OCI-LY1 (cell line): ENCODE results near the gene CABS1.

ENCODE experiments used
- H2AFZ ChIP-seq: fragments of 200-600 bp; sonication (generic), shearing (Covaris generic); 2 replicates; pipeline ENCODE4 v1.6.0; 2014; ENCODE audit warnings: antibody characterized with exemption, mild to moderate bottlenecking, low read length
- H3F3A ChIP-seq: fragments of 200-600 bp; sonication (generic), shearing (Covaris generic); 2 replicates; pipeline ENCODE4 v1.6.0; 2014; ENCODE audit warnings: mild to moderate bottlenecking, antibody characterized with exemption, low read length, moderate library complexity; ENCODE audit not compliant: insufficient read depth
- H3K27ac ChIP-seq: fragments of 200-600 bp; sonication (generic); 2 replicates; pipeline ENCODE4 v1.5.1; 2014; ENCODE audit warnings: low read length, mixed run types, mild to moderate bottlenecking, low read depth; ENCODE audit not compliant: poor library complexity, severe bottlenecking
- H3K27me3 ChIP-seq: fragments of 200-600 bp; sonication (generic); 2 replicates; pipeline ENCODE4 v1.6.0; 2014; ENCODE audit warnings: antibody characterized with exemption, mild to moderate bottlenecking, low read length, moderate library complexity; ENCODE audit not compliant: insufficient read depth
- H3K36me3 ChIP-seq: fragments of 200-600 bp; sonication (generic); 2 replicates; pipeline ENCODE4 v1.6.1; 2014; ENCODE audit warnings: mild to moderate bottlenecking, antibody characterized with exemption, low read length, moderate library complexity, mixed read lengths; ENCODE audit not compliant: insufficient read depth
- H3K4me1 ChIP-seq: fragments of 200-600 bp; sonication (generic); 2 replicates; pipeline ENCODE4 v1.5.1; 2014; ENCODE audit warnings: mild to moderate bottlenecking, low read length, moderate library complexity; ENCODE audit not compliant: insufficient read depth, severe bottlenecking
- H3K4me2 ChIP-seq: fragments of 200-600 bp; sonication (generic), shearing (Covaris generic); 2 replicates; pipeline ENCODE4 v1.6.1; 2014; ENCODE audit warnings: low read length
- H3K4me3 ChIP-seq: fragments of 200-600 bp; sonication (generic); 2 replicates; pipeline ENCODE4 v1.5.1; 2014; ENCODE audit warnings: low read length, low read depth, mild to moderate bottlenecking, mixed read lengths; ENCODE audit not compliant: poor library complexity, severe bottlenecking
- H3K79me2 ChIP-seq: fragments of 200-600 bp; shearing (Covaris generic); 2 replicates; pipeline ENCODE4 v1.6.1; 2016; ENCODE audit warnings: mixed run types, low read length, mixed read lengths; ENCODE audit not compliant: insufficient read depth
- H3K9ac ChIP-seq: fragments of 200-600 bp; sonication (generic), shearing (Covaris generic); 2 replicates; pipeline ENCODE4 v1.6.1; 2014; ENCODE audit warnings: mild to moderate bottlenecking, low read length, mixed read lengths
- H3K9me2 ChIP-seq: fragments of 200-600 bp; sonication (generic), shearing (Covaris generic); 2 replicates; pipeline ENCODE4 v1.6.1; 2014; ENCODE audit warnings: low read depth, mild to moderate bottlenecking, low read length, mixed read lengths
- H3K9me3 ChIP-seq: fragments of 200-600 bp; shearing (Covaris generic); 2 replicates; pipeline ENCODE4 v1.6.1; 2014; ENCODE audit warnings: low read length, mixed read lengths
- H4K20me1 ChIP-seq: fragments of 200-600 bp; sonication (generic), shearing (Covaris generic); 2 replicates; pipeline ENCODE4 v1.6.0; 2016; ENCODE audit warnings: mild to moderate bottlenecking, low read length; ENCODE audit not compliant: insufficient read depth
- EZH2 ChIP-seq: fragments of 200-600 bp; sonication (generic), shearing (Covaris generic); IDR thresholded peaks from 2 replicates; pipeline ENCODE4 v1.8.0; 2017; ENCODE audit warnings: borderline replicate concordance, mixed run types, mild to moderate bottlenecking, antibody characterized with exemption, low read length, moderate library complexity, mixed read lengths
- TF ChIP-seq, protein P1 (sequence below): fragments of 200-600 bp; sonication (generic), shearing (Covaris generic); IDR thresholded peaks from 2 replicates; pipeline ENCODE4 v1.5.1; 2017; ENCODE audit warnings: mild to moderate bottlenecking, antibody characterized with exemption, low read length, moderate library complexity, mixed read lengths

Gene CABS1

DNA sequence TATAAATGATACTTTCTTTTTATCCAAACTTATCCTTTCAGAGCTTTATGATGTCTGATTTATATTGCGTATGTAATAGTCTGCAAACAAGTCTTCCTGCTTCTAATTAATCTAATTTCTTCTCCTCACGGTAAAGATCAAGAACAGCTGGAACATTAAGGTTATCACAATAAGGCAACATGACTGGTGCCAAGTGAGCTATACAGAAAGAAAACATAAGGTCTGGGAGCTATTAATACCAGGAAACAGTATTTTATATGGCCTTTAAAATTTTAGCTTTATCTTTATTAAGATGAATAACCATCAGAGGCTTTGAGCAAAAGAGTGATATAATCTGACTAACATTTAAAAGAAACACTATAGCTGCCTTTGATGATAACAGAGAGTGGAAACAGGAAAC lies 28.7 kb upstream of the CABS1 start:
- no peaks in the 10 kb centered on the region for H3K9me3 ChIP-seq
- H3K79me2 ChIP-seq = no peaks in the 10 kb centered on the region
- TF ChIP-seq EZH2 = no peak
- TF ChIP-seq, protein P1, sequence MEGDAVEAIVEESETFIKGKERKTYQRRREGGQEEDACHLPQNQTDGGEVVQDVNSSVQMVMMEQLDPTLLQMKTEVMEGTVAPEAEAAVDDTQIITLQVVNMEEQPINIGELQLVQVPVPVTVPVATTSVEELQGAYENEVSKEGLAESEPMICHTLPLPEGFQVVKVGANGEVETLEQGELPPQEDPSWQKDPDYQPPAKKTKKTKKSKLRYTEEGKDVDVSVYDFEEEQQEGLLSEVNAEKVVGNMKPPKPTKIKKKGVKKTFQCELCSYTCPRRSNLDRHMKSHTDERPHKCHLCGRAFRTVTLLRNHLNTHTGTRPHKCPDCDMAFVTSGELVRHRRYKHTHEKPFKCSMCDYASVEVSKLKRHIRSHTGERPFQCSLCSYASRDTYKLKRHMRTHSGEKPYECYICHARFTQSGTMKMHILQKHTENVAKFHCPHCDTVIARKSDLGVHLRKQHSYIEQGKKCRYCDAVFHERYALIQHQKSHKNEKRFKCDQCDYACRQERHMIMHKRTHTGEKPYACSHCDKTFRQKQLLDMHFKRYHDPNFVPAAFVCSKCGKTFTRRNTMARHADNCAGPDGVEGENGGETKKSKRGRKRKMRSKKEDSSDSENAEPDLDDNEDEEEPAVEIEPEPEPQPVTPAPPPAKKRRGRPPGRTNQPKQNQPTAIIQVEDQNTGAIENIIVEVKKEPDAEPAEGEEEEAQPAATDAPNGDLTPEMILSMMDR = no peak
- H3K4me2 ChIP-seq = no peak overlapping the region
- no peak overlapping the region for H3K27ac ChIP-seq
- no peaks in the 10 kb centered on the region for H3K27me3 ChIP-seq
- H3K9me2 ChIP-seq = no peaks in the 10 kb centered on the region
- no peak overlapping the region for H3K9ac ChIP-seq
- H3K4me3 ChIP-seq = no peak overlapping the region
- no peaks in the 10 kb centered on the region for H4K20me1 ChIP-seq
- no peaks in the 10 kb centered on the region for H3K4me1 ChIP-seq
- H3K36me3 ChIP-seq = no peaks in the 10 kb centered on the region
- no peaks in the 10 kb centered on the region for H3F3A ChIP-seq
- no peak overlapping the region for H2AFZ ChIP-seq

DNA sequence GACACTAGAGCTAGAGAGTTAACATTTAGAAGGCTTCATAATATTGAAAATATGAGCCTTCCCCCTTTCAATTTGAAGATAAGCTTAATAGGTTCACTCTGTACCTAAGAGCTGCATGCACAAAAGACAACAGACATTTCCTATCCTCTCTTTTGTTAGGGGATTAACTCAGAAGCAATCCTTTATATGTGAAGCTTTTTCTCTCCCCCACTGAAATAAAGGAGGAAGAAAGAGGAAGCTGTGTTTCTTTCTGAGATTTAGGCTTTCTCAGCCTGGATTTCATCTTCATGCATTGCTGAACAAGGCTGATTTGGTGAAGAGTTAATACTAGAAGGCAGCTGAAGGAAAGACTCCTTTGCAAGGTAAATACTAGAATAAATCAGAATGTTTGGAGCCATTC lies 21.0 kb upstream of the CABS1 start:
- H3K4me3 ChIP-seq = no peak overlapping the region
- H3K27me3 ChIP-seq = no peaks in the 10 kb centered on the region
- H3K4me2 ChIP-seq = no peak overlapping the region
- H3K4me1 ChIP-seq = no peaks in the 10 kb centered on the region
- no peak overlapping the region for H2AFZ ChIP-seq
- no peaks in the 10 kb centered on the region for H3F3A ChIP-seq
- TF ChIP-seq, protein P1 = no peak
- no peak for TF ChIP-seq EZH2
- no peaks in the 10 kb centered on the region for H3K36me3 ChIP-seq
- H3K9me2 ChIP-seq = no peaks in the 10 kb centered on the region
- no peaks in the 10 kb centered on the region for H3K9me3 ChIP-seq
- no peak overlapping the region for H3K9ac ChIP-seq
- H4K20me1 ChIP-seq = no peaks in the 10 kb centered on the region
- H3K79me2 ChIP-seq = no peaks in the 10 kb centered on the region
- no peak overlapping the region for H3K27ac ChIP-seq

GRCh38 chr4:70315928-70316327 lies 18.9 kb upstream of the CABS1 start:
- H4K20me1 ChIP-seq = no peaks in the 10 kb centered on the region
- H3K79me2 ChIP-seq = no peaks in the 10 kb centered on the region
- no peak overlapping the region for H3K4me3 ChIP-seq
- H3K4me2 ChIP-seq = no peak overlapping the region
- H2AFZ ChIP-seq = no peak overlapping the region
- no peaks in the 10 kb centered on the region for H3K9me3 ChIP-seq
- H3K4me1 ChIP-seq = no peaks in the 10 kb centered on the region
- H3K9ac ChIP-seq = no peak overlapping the region
- no peaks in the 10 kb centered on the region for H3K36me3 ChIP-seq
- TF ChIP-seq, protein P1 = peak; percentile 55; the same call in 1 of the 2 replicates
- no peak for TF ChIP-seq EZH2
- no peaks in the 10 kb centered on the region for H3F3A ChIP-seq
- no peaks in the 10 kb centered on the region for H3K9me2 ChIP-seq
- no peak overlapping the region for H3K27ac ChIP-seq
- H3K27me3 ChIP-seq = no peaks in the 10 kb centered on the region
